Progenitor cell of endocrine pancreas (in vitro differentiated cells): ENCODE measurements around the gene CST9. TPM values are rescaled to one million over a fixed set of nuclear protein-coding genes. Genes with fewer than 3 reads are reported as not detected.

Source experiments
- DNase-seq: peaks from one replicate; pipeline ENCODE4 v3.0.0; 2021; ENCODE audit warnings: low spot score; ENCODE audit not compliant: unreplicated experiment
- H3K27ac Mint-ChIP-seq: 2 replicates; pipeline ENCODE4 v1.8.0; 2021; ENCODE audit warnings: mild to moderate bottlenecking, moderate library complexity, mixed read lengths
- H3K27me3 Mint-ChIP-seq: 2 replicates; pipeline ENCODE4 v1.8.0; 2021; ENCODE audit warnings: mixed read lengths
- H3K36me3 Mint-ChIP-seq: 2 replicates; pipeline ENCODE4 v1.8.0; 2022; ENCODE audit warnings: mixed read lengths; ENCODE audit not compliant: insufficient read depth
- H3K4me1 Mint-ChIP-seq: 2 replicates; pipeline ENCODE4 v1.8.0; 2021; ENCODE audit warnings: low read depth, mixed read lengths
- H3K4me3 Mint-ChIP-seq: 2 replicates; pipeline ENCODE4 v1.8.0; 2021; ENCODE audit warnings: low read depth, mild to moderate bottlenecking, moderate library complexity, mixed read lengths
- H3K9me3 Mint-ChIP-seq: 2 replicates; pipeline ENCODE4 v1.8.0; 2021; ENCODE audit warnings: low read depth, mixed read lengths
- CTCF ChIP-seq: fragments of 200-600 bp; sonication (generic); IDR thresholded peaks from one replicate; pipeline ENCODE4 v1.5.0; 2021; ENCODE audit warnings: antibody characterized with exemption, mild to moderate bottlenecking; ENCODE audit not compliant: unreplicated experiment
- total RNA-seq: library from RNA; stranded (reverse); gene quantifications from 2 replicates; pipeline ENCODE4 v1.2.1, GENCODE V29; 2021

CST9 gene
- total RNA-seq, 1 donor from 2014 or later = not detected

- Mint-ChIP-seq H3K4me3 (no peak overlapping the region), H3K4me1 (peaks cover 14% of the 10 kb centered on the region), H3K36me3 (peaks cover 8% of the 10 kb centered on the region), H3K27ac (no peak overlapping the region), H3K9me3 (no peaks in the 10 kb centered on the region), H3K27me3 (no peaks in the 10 kb centered on the region)
- no peak for TF ChIP-seq CTCF
- no peak for DNase-seq
Measured at GRCh38 chr20:23634044-23634801, 28.5 kb upstream of the CST9 start.

GRCh38 chr20:23632711-23633573, 27.2 kb upstream of the CST9 start:
- Mint-ChIP-seq H3K27me3 (no peaks in the 10 kb centered on the region), H3K9me3 (no peaks in the 10 kb centered on the region), H3K4me1 (peaks cover 14% of the 10 kb centered on the region), H3K4me3 (no peak overlapping the region), H3K27ac (no peak overlapping the region), H3K36me3 (peaks cover 8% of the 10 kb centered on the region)
- no peak for TF ChIP-seq CTCF
- no peak for DNase-seq

GRCh38 chr20:23631981-23632710, 26.4 kb upstream of the CST9 start:
- no peaks in the 10 kb centered on the region for H3K27me3 Mint-ChIP-seq
- no peak for TF ChIP-seq CTCF
- DNase-seq = no peak
- peaks cover 9% of the 10 kb centered on the region for H3K36me3 Mint-ChIP-seq
- no peak overlapping the region for H3K27ac Mint-ChIP-seq
- H3K4me3 Mint-ChIP-seq = no peak overlapping the region
- no peaks in the 10 kb centered on the region for H3K9me3 Mint-ChIP-seq
- H3K4me1 Mint-ChIP-seq = peaks cover 13% of the 10 kb centered on the region

GRCh38 chr20:23631226-23631822, 25.6 kb upstream of the CST9 start:
- no peak for DNase-seq
- TF ChIP-seq CTCF = no peak
- peaks cover 9% of the 10 kb centered on the region for H3K36me3 Mint-ChIP-seq
- peak overlapping the region; percentile 62 for H3K27ac Mint-ChIP-seq
- no peak overlapping the region for H3K4me3 Mint-ChIP-seq
- H3K27me3 Mint-ChIP-seq = no peaks in the 10 kb centered on the region
- peaks cover 7% of the 10 kb centered on the region for H3K4me1 Mint-ChIP-seq
- no peaks in the 10 kb centered on the region for H3K9me3 Mint-ChIP-seq
